Glutamatergic neuron (in vitro differentiated cells): ENCODE data around the gene ANGPTL3. TPM values are rescaled to one million over a fixed set of nuclear protein-coding genes. Genes with fewer than 3 reads are reported as not detected.
"Not testable (repeated sequence)": the region's sequence is repeated elsewhere in the genome, so short reads cannot be mapped to it uniquely, and the experiment has no call there.

Experiments used
- DNase-seq: peaks from one replicate; pipeline ENCODE4 v3.0.0; 2022
- H3K27ac Mint-ChIP-seq: one replicate; pipeline ENCODE4 v1.8.0; 2020; ENCODE audit warnings: mild to moderate bottlenecking, mixed read lengths, inconsistent platforms; ENCODE audit not compliant: unreplicated experiment
- H3K27me3 Mint-ChIP-seq: one replicate; pipeline ENCODE4 v1.8.0; 2020; ENCODE audit warnings: mild to moderate bottlenecking, moderate library complexity, mixed read lengths, inconsistent platforms; ENCODE audit not compliant: unreplicated experiment
- H3K36me3 Mint-ChIP-seq: one replicate; pipeline ENCODE4 v1.8.0; 2020; ENCODE audit warnings: mild to moderate bottlenecking, mixed read lengths, inconsistent platforms; ENCODE audit not compliant: unreplicated experiment
- H3K4me1 Mint-ChIP-seq: one replicate; pipeline ENCODE4 v1.8.0; 2020; ENCODE audit warnings: mild to moderate bottlenecking, low read depth, mixed read lengths, inconsistent platforms; ENCODE audit not compliant: unreplicated experiment
- H3K4me3 Mint-ChIP-seq: one replicate; pipeline ENCODE4 v1.8.0; 2020; ENCODE audit warnings: mild to moderate bottlenecking, mixed read lengths, inconsistent platforms; ENCODE audit not compliant: unreplicated experiment
- H3K9me3 Mint-ChIP-seq: one replicate; pipeline ENCODE4 v1.8.0; 2020; ENCODE audit warnings: mild to moderate bottlenecking, moderate library complexity, mixed read lengths, inconsistent platforms; ENCODE audit not compliant: unreplicated experiment
- CTCF ChIP-seq: fragments of 200-600 bp; sonication (generic); IDR thresholded peaks from one replicate; pipeline ENCODE4 v1.5.0; 2021; ENCODE audit not compliant: partially characterized antibody, unreplicated experiment
- long read RNA-seq: library from polyadenylated mRNA; unstranded; transcript quantifications from one replicate; pipeline ENCODE4 v2.0.0, GENCODE V29; 2020; ENCODE audit not compliant: unreplicated experiment
- total RNA-seq: library from RNA; stranded (reverse); fragmentation: NEBNext Ultra II Directional; extraction: Animal tissue kit (Norgen Biotek cat#: 25700); gene quantifications from one replicate; pipeline ENCODE4 v1.2.1, GENCODE V29; 2021; ENCODE audit not compliant: unreplicated experiment

Gene ANGPTL3
- total RNA-seq, result not detected
- long read RNA-seq, result 0 reads

- DNase-seq, result no peak
- no peak within 1 kb of the TSS for H3K27ac Mint-ChIP-seq
- H3K4me1 Mint-ChIP-seq, result no peaks in the 10 kb centered on the region
- TF ChIP-seq CTCF, result no peak
- H3K9me3 Mint-ChIP-seq, result no peaks in the 10 kb centered on the region
- no peaks in the 10 kb centered on the region for H3K36me3 Mint-ChIP-seq
- H3K4me3 Mint-ChIP-seq, result no peak within 1 kb of the TSS
- no peaks in the 10 kb centered on the region for H3K27me3 Mint-ChIP-seq
Observed at GRCh38 chr1:62597281-62597680, at the start of gene ANGPTL3. Gene ANGPTL3, plus strand, starts transcription at chr1:62597520. Its CDS starts 47 bp downstream, at chr1:62597567.

GRCh38 chr1:62561306-62561705, 36.0 kb upstream of the ANGPTL3 start:
- H3K36me3 Mint-ChIP-seq, result peaks cover 5% of the 10 kb centered on the region
- peaks cover 4% of the 10 kb centered on the region for H3K9me3 Mint-ChIP-seq
- H3K27ac Mint-ChIP-seq, result no peak overlapping the region
- no peak overlapping the region for H3K4me3 Mint-ChIP-seq
- H3K4me1 Mint-ChIP-seq, result no peaks in the 10 kb centered on the region
- TF ChIP-seq CTCF, result no peak
- DNase-seq, result no peak
- H3K27me3 Mint-ChIP-seq, result peaks cover 7% of the 10 kb centered on the region

GRCh38 chr1:62567182-62567581, 30.1 kb upstream of the ANGPTL3 start:
- peaks cover 29% of the 10 kb centered on the region for H3K36me3 Mint-ChIP-seq
- H3K4me3 Mint-ChIP-seq, H3K9me3 Mint-ChIP-seq, H3K27me3 Mint-ChIP-seq, DNase-seq, H3K4me1 Mint-ChIP-seq, H3K27ac Mint-ChIP-seq: not testable (repeated sequence)

- not testable (repeated sequence) for H3K4me3 Mint-ChIP-seq, H3K27me3 Mint-ChIP-seq, H3K27ac Mint-ChIP-seq, H3K4me1 Mint-ChIP-seq, DNase-seq, H3K9me3 Mint-ChIP-seq
- peaks cover 29% of the 10 kb centered on the region for H3K36me3 Mint-ChIP-seq
Observed at GRCh38 chr1:62567926-62568325, 29.4 kb upstream of the ANGPTL3 start.

- H3K27me3 Mint-ChIP-seq, H3K4me3 Mint-ChIP-seq, H3K4me1 Mint-ChIP-seq, DNase-seq, H3K9me3 Mint-ChIP-seq, H3K27ac Mint-ChIP-seq: not testable (repeated sequence)
- H3K36me3 Mint-ChIP-seq, result peaks cover 23% of the 10 kb centered on the region
Observed at GRCh38 chr1:62571517-62571916, 25.8 kb upstream of the ANGPTL3 start.

GRCh38 chr1:62572476-62572875, 24.8 kb upstream of the ANGPTL3 start:
- Mint-ChIP-seq H3K9me3 (no peaks in the 10 kb centered on the region), H3K4me1 (no peaks in the 10 kb centered on the region), H3K4me3 (no peak overlapping the region), H3K36me3 (peaks cover 18% of the 10 kb centered on the region), H3K27me3 (peaks cover 2% of the 10 kb centered on the region), H3K27ac (no peak overlapping the region)
- no peak for TF ChIP-seq CTCF
- DNase-seq, result no peak

- H3K4me1 Mint-ChIP-seq, result no peaks in the 10 kb centered on the region
- H3K36me3 Mint-ChIP-seq, result peaks cover 14% of the 10 kb centered on the region
- H3K4me3 Mint-ChIP-seq, result no peak overlapping the region
Observed at GRCh38 chr1:62573675-62574074, 23.6 kb upstream of the ANGPTL3 start.

More at GRCh38 chr1:62573675-62574074, 23.6 kb upstream of the ANGPTL3 start:
- Mint-ChIP-seq H3K9me3 (no peaks in the 10 kb centered on the region), H3K27ac (no peak overlapping the region), H3K27me3 (peaks cover 2% of the 10 kb centered on the region)
- TF ChIP-seq CTCF, result no peak
- DNase-seq, result no peak
